Amniotic stem cell (primary cell): ENCODE measurements around the gene SSTR4.

Experiments
- DNase-seq: peaks from one replicate; lab custom pipeline; 2025; lab: John Stamatoyannopoulos, UW

The SSTR4 gene

DNA sequence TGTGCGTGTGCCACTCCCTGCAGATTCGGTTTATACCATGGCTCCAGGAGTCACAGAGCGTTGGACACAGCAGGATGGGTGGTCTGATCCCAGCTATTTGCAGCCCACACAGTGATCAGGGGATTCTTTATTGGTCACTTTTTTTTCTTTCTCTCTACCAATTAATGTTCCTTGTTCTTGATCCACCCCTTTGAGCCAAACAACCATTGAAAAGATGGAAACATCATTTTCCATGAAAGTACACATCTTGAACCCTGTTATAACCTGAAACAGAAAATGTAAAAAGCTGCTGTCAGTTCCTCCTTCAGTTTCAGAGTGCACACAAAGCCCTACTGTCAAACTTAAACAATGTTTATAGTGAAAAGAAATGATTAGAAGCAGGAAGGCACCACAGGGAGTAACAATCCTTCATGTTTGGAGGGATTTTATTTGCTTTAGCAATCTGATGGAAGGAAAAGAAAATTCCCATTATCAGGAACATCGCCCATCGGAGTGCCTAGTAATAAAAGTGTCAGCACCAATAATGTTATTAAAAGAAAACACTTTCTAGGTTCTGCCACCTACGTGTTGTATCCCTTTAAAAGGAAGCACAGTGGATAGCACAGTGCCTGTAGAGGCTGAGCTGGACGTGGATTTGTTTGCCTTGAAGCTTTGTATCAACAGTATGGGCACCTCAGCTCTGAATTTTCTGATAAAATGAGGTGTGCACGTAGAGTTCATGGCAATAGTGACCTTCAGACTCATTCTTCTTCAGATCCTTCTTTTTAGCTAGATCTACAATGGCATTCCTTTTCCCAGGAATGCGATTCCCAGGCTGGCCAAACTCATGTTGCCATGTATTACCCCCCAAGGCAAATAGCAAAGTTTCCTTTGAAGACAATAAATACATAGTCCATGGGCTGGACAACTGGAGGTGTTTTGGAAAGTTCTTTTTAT is 30.4 kb downstream of the SSTR4 start:
- DNase-seq, result no peak

DNA sequence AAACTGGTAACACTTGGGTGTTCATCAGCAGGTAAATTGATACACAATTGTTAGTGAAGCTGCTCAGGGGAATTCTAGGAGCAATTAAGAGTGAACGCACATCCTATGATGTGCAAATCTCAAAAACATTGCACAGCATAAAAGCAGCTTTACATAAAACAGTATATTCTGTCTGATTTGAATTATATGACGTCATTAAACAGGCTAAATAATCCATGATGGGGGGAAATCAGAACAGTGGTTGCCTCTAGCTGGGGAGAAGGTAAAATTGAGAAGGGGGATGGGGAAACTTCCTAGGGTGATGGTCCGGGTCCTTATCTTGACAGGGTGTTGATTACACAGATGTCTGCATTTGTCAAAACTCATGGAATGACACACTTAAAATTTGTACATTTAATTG is 31.7 kb downstream of the SSTR4 start:
- no peak for DNase-seq

DNA sequence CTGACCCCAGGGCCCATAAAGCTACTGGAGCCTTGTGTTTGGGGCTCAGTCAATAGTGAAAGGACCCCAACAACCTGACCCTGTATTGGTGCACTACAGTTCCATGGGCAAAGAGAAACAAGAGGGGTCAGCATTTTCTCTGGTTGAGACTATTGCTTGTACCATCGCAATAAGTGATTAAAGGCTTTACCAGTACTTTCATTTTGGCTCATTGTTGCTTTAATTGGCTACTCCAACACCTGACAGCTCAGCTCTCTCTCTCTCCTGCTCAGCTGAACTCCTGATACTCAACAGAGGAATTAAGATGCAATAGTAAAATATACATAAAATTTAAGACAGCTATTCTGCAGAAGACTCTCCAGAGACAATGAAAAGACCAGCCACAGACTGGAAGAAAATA is 33.2 kb downstream of the SSTR4 start:
- no peak for DNase-seq

DNA sequence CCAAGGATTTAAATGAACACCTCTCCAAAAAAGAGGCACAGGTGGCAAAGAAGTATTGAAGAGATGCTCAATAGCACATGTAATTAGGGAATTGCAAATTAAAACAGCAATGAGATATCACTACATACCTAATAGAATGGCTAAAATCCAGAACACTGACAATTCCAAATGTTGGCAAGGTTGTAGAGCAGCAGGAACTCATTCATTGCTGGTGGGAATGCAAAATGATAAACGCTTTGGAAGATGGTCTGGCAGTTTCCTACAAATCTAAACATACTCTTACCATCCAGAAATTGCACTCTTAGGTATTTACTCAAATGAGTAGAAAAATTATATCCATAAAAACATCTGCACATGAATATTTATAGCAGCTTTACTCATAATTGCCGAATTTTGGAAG is 34.0 kb downstream of the SSTR4 start:
- no peak for DNase-seq

DNA sequence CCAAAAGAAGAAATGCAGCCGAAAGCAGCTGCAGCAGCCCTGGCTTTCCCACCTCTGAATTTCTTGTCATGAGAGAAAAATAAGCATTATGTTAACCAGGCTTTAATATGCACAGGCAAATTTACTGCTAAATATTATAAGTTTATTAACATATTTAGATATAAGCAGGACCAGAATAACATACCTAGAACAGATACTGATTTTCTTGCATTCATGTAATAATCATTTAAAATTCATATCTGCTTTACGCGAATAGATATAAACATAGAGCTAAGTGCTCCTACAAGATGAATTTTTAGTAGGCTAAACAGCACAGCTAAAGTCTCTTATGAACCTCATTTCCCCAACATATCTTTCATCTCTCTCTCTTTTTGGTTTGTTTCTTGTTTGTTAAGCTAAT is 36.3 kb downstream of the SSTR4 start:
- no peak for DNase-seq

DNA sequence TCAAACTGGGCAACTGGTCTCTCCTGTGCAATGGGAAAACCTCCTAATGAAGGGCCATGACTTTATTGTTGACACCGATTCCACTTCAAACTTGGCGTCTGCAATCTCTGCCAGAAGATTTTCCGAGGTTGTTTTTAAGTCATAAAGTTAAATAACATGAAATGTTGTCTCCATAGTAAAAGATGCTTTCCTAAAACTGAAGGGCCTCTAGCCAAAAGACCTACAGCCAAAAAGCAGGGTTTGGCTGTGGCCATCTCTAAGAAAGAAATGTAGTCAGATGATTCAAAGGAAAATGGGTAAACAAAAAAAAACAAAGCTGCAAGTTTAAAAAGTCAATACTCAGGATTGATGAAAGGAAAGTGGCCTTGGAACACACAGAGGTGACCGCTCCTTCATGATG is 36.9 kb downstream of the SSTR4 start:
- no peak for DNase-seq

DNA sequence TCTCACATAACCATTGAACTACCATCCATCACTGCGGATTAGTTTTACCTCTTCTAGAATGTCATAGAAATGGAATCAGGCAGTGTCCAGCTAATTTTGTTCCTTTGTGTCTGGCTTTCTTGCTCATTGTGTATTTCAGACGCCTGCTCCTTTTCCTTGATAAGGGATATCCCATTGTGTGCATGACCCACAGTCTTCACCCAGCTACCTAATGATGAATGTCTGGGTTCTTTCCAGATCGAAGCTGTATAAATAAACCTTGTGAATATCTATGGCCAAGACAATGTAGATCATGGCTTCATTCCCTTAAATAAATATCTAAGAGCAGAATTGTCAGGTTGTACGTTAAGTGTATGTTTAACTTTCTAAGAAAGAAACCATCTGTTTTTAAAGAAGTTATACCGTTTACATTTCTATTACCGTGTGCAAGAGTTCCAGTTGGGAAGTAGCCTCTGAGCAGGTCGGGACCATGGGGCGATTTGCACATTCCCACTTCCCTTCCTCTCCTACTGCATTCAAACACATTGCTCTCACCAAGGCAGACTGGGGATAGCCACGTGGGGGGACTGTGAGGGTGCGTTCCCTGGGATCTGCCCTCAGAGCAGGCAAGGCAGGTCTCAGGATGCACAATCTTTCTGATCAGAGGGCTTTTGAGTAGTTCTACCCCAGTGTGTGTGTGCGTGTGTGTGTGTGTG is 37.9 kb downstream of the SSTR4 start:
- DNase-seq, result no peak

DNA sequence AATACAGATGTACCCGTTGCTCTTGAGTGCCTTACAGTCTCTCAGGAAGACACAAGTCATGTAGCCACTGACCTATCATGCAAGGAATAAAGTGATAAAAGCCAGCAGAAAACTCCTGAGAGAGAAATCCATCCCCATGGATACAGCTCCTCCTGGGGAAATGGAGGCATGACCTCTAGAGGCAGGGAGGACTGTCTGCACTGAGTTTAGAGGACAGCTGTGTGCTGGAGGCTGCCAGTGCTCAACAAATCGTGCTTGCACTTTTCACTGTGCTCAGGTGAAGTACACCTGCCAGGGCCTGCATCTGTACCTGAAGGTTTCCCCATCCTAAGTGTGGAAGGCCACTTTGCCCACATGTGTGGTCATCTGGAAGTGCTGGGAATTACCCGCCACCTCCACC is 38.9 kb downstream of the SSTR4 start:
- DNase-seq, result no peak

DNA sequence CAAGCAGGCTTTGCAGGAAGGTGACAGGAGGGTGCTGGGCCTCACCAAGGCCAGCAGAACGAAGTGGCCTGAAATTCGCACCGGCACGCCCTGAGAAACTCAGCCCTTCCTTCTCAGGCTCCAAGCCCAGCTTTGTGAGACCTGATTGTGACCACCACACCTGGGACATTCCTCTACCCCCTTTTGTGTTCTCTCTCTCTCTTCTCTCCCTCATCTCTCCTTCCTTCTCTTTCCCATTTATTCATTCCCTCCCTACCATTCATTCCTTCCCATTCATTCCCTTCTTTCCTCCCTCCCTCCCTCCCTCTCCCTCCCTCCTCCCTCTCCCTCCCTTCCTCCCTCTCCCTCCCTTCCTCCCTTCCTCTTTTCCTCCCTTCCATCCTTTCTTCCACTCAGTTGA is 42.2 kb downstream of the SSTR4 start:
- no peak for DNase-seq

DNA sequence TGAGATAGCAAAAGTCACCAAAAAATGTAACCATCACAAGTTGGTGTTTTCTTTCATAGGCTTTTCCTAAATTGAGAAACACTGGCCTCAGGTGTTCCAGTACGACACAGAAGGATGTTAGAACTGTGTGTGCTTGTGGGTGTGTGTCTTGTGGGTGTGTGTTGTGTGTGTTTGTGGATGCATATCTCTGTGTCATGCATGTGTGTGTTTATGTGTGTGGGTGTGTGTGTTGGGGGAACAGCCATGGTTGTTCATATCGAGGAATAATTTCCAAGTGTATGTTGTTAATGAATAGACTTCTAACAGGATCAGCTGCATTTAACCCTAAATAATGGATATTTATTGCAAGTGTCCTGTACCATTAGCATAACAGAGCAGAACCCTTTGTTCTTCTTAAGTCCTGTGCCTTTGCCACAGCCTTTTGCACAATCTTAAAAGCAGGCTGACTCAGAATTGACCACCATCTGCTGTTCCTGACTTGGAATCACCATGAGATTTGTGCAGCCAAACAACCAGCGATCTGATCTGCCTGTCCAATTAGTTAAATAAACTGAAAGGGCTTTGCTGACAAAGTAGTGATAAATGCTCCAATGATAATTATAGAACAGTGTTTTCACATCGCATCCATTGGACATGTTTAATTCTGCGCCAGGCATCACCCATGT is 43.4 kb downstream of the SSTR4 start:
- no peak for DNase-seq

DNA sequence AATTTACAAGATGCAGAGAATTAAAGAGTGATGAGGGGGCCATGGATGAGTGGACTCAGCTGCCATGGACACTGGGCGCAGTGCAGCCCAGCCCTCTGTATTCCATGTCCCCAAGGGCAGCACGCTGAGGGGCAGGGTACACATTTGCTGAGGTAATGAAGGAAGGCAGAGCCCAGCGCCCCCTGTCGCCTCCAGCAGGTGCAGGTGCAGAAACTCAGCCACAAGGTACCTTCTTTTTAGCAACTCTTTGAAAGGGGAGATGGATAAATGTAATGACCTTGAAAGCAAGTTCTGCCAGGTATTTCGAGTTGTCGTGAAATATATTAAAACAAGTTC is 43.9 kb downstream of the SSTR4 start:
- DNase-seq, result no peak

DNA sequence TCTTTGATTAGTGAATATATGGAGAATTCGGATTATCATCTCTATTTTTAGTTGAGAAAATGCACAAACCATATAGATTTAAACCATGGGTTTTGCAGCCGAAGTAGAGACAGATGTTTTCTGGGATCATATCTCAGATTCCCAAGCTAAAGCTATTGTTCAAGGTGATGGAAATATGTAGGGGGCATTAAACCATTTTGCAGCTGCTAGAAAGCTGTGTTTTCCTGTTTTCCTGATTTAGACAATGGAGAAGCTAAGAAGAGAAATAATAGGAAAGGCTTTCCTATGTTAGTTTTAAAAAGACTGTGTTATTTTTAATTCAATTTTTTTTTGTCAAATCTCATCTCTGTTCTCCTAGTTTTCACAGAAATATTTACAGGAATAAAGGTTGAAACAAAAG is 44.8 kb downstream of the SSTR4 start:
- DNase-seq, result no peak

DNA sequence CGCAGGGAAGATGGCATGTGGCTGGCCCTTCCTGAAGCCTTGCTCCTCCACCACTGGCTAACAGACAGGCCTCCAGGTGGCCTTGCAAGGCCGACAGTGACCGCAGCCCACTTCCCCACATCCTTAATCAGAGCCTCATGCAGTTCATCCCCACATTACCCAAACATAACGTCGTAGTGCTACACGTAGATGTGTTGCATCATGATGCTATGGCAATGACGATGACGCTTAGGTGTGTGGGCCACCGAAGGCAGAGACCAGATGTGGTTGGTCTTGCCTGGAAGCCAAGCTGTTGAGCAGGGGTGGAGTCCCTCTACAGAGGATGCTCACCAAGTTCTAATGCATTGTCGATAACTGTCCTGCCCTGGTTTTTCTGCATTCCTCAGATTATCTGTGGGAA is 45.4 kb downstream of the SSTR4 start:
- DNase-seq, result no peak

DNA sequence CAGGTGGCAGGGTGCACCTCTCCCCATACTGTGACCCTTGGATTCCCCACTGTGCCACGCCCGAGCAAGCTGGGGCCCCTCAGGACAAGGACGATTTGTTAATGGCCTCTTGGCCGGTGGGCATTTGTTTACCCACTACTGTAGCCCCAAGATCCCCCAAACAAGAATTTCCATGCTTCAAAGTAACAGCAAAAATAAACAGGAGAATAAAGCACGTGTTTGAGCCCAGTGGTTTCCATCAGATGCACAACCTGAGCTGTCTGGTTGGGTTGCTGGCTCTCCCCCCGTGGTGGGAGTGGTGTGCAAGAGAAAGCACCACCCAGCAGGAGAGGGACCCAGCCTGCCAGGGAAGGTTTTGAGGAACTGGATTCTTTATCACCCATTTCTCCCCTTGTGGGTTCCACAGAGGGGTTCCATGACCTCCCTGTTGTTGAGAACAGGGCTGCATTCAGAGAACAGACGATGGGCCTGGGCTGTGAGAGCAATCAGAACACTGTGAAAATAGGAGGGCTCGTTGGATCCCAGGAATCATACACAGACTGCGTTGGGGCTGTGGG is 46.2 kb downstream of the SSTR4 start:
- DNase-seq, result no peak

DNA sequence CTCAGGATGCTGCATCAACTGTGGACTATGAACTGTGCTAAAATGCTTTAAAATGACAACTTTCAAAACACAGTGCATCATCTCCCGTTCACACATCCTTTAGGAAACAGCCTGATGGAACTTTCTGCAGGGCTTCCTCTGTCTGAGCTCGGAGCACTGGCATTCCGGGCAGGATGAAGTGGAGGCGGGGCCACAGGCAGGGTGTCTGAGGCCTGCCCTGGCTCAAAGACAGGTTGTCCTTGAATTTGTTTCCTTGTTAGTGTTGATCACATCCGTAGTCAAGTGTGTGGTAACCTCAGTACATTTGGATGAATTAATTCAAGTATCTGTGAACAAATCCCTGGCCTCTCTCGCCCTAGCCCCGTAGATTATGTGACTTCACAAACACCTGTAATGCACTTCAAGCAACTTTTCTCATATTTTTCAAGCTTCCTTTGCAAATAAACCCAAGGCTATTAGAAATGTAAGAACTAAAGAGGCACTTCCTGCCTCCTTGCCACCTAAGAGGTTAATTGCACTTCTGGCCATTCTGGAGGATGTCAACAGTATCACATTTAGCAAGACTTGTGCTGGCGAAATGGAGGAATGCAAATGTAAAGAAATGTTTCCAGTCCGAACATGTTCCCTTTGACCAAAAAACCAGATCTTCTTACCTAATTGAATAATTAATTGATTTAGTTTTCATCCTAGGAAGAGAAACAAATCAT is 47.9 kb downstream of the SSTR4 start:
- no peak for DNase-seq

DNA sequence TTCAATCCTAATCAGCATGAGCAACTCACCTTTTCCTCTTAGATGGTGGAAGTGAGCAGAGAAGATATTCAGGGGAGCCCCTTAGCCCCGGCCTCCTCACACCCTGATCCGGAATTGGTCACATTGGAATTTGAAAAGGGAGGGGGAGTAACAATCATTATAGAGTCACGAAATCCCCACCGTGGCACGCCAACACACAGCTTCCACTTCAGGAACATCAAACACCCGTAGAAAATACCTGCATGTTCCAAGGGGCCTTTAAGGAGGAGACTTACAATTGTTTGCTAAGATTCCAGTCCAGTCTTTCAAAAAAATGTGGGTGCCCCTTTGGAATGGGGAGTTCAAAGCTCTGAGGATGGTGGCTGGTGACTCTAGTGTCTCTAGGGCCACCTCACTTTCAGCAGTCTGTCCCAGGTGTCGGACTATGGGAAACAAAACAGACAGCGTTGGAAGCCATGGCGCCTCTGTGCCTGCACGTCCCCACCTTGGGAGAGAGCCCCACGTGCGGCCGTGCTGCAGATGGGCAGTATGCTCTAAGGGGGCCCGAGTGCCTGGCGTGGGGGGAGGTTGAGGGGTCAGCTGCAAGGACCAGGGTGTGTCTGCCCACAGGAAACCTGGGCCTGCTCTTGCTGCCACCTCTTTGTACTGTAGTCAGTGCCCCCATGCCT is 48.6 kb downstream of the SSTR4 start:
- no peak for DNase-seq

DNA sequence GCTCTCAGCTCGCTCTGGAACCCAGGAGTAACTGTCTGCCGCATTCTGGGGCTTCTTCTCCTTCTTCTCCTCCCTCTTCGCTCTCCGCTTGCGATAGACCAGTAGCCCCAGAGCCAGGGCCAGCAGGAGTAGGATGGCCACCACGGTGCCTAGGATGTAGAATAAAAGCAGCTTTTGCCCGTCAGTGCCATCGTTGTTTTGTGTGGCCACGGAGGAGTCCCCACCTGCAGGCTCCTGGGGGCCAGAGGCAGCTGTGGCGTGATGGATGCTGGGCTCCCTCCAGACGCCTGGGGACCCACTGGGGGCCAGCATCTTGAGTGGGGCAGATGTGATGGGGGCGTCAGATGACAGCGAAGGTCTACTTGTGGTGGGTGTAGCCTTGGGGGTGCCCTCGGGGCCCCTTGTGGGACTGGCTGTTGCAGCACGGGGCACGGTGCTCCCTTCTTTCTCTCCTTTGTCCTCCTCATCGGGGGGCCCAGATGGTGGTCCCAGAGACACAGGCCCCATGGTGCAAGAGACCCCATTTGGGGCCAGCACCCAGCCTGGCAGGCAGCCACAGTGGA is 49.3 kb downstream of the SSTR4 start:
- DNase-seq, result no peak

DNA sequence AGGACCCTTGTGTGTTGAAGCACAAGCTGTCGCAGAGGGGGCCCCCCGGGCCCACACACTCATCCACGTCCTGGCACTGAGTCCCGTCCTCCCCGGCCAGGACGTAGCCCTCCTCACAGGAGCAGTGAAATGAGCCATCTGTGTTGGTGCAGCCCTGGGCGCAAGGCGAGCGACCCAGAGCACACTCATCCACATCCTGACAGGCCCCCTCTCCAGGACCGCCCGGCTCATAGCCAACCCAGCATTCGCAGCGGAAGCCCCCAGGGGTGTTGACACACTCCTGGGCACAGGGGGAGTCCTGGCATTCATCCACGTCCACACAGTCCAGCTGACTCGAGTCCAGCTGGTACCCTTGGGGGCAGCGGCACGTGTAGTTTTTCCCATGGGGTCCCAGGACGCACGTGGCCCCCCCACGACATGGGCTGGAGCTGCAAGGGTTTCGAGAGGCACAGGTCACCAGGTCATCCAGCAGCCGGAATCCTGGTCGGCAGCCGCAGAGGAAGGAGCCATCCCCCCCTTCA is 49.8 kb downstream of the SSTR4 start:
- no peak for DNase-seq

DNA sequence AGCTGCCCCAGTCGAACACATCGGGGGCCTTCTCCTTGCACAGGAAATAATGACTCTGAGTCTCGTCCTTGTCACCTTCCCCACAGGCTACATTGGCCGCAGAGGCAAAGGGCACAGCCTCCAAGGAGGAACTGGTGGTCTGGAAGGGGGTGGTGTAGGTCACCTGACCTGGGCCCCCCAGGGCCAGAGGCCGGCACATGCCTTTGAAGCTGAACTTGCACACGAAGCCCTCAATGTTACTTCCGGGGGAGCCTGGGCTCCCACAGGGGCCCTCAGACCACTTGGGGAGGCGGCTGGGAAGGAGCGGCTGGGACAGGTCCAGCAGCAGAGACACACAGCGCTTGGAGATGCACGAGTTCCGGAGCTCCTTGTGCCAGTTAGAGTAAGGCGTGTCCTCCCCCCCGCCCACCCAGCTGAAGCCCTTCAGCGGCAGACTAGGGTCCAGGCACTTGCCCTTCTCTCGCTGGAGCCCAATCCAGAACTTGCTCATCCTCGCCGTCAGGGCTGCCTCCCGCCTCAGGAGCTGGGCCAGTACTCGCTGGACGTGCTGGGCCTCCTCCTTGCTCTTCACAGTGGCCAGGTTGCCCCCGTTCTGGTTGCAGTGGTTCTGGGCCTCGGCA is 50.4 kb downstream of the SSTR4 start:
- DNase-seq, result no peak

DNA sequence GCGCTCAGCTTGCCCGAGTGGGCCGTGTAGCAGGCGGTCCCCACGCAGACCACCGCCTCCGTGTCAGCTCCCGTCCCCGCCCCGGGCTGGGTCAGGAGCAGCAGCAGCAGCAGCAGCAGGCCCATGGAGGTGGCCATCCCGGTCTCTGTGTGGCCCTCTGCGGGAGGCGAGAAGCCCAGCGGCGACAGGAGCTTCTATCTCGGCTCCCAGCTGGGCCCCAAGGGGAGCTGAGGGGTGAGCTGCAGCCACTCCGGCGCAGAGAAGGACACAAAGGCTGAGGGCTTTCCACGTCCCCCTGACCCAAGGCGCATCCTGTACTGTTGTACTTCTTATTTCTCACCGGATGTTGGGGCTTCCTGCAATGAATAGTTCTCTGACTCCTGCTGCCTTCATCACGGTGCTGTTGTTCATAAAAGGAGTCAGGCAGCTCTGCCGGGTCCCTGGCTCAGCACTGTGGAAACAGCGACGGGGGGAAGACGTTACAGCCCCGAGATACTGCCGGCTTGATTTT is 51.0 kb downstream of the SSTR4 start, which contains the start of gene CD93:
Gene CD93, minus strand, starts transcription at position 269 of the 511 bp plus-strand sequence. Its CDS starts 132 bp downstream, at position 137.
- DNase-seq, result no peak
